HFFc6 (cell line): Measurements from ENCODE around the gene PCDH9. TPM values are rescaled to one million over a fixed set of nuclear protein-coding genes. Genes with fewer than 3 reads are reported as not detected.

Experiments used
- DNase-seq: peaks from one replicate; pipeline ENCODE4 v3.0.0-alpha.2; 2018
- H3K27ac Mint-ChIP-seq: 2 replicates; pipeline ENCODE4 v1.8.0; 2020; ENCODE audit warnings: mild to moderate bottlenecking, mixed read lengths
- H3K27me3 Mint-ChIP-seq: 2 replicates; pipeline ENCODE4 v1.8.0; 2021; ENCODE audit warnings: mild to moderate bottlenecking, moderate library complexity, mixed read lengths; ENCODE audit not compliant: insufficient read depth
- H3K36me3 Mint-ChIP-seq: 2 replicates; pipeline ENCODE4 v1.8.0; 2021; ENCODE audit warnings: low read depth, mixed read lengths
- H3K4me1 Mint-ChIP-seq: 2 replicates; pipeline ENCODE4 v1.8.0; 2020; ENCODE audit warnings: low read depth, mixed read lengths
- H3K4me3 Mint-ChIP-seq: 2 replicates; pipeline ENCODE4 v1.8.0; 2020; ENCODE audit warnings: mild to moderate bottlenecking, moderate library complexity, mixed read lengths
- H3K9me3 Mint-ChIP-seq: 2 replicates; pipeline ENCODE4 v1.8.0; 2020; ENCODE audit warnings: mild to moderate bottlenecking, mixed read lengths
- total RNA-seq, 6 experiments: library from RNA; stranded (reverse); fragmentation: NEBNext Ultra II Directional; extraction: Animal tissue kit (Norgen Biotek cat#: 25700); gene quantifications; 2 replicates in 1 of 6; 3 replicates in 5 of 6; pipeline ENCODE4 v1.2.3, GENCODE V29; 2021
- TF ChIP-seq, protein P1 (sequence below): fragments of 200-600 bp; sonication (generic); IDR thresholded peaks from 2 replicates; pipeline ENCODE4 v1.5.0; 2021; ENCODE audit warnings: antibody characterized with exemption, mild to moderate bottlenecking

PCDH9 gene
- total RNA-seq, 6 experiments from 2014 or later = 2.0 to 6.7 (median 2.6) TPM

DNA sequence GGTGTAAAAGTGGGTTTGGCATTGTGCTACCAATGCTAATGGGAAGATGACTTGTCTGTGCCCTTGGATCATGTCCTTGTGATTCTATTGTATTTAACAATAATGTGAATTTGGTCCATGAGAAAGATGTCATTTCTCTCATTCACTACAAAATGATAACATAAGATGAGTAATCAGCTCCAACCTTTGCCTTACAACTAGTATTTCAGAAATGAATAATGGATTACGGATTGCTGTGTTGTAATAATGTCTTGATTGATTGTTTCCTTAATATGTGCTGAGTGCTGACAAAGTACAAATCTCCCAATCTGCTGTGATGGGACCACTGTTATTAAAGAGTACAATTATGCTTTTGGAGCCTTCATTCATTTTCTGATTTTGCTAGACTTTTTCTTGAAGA lies 375.0 kb downstream of the PCDH9 start:
- no peaks in the 10 kb centered on the region for H3K36me3 Mint-ChIP-seq
- H3K4me1 Mint-ChIP-seq = no peaks in the 10 kb centered on the region
- TF ChIP-seq, protein P1, sequence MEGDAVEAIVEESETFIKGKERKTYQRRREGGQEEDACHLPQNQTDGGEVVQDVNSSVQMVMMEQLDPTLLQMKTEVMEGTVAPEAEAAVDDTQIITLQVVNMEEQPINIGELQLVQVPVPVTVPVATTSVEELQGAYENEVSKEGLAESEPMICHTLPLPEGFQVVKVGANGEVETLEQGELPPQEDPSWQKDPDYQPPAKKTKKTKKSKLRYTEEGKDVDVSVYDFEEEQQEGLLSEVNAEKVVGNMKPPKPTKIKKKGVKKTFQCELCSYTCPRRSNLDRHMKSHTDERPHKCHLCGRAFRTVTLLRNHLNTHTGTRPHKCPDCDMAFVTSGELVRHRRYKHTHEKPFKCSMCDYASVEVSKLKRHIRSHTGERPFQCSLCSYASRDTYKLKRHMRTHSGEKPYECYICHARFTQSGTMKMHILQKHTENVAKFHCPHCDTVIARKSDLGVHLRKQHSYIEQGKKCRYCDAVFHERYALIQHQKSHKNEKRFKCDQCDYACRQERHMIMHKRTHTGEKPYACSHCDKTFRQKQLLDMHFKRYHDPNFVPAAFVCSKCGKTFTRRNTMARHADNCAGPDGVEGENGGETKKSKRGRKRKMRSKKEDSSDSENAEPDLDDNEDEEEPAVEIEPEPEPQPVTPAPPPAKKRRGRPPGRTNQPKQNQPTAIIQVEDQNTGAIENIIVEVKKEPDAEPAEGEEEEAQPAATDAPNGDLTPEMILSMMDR = no peak
- no peaks in the 10 kb centered on the region; the same call in 1 of the 2 replicates for H3K27me3 Mint-ChIP-seq
- H3K27ac Mint-ChIP-seq = no peak overlapping the region
- H3K4me3 Mint-ChIP-seq = no peak overlapping the region
- no peaks in the 10 kb centered on the region for H3K9me3 Mint-ChIP-seq
- DNase-seq = no peak

DNA sequence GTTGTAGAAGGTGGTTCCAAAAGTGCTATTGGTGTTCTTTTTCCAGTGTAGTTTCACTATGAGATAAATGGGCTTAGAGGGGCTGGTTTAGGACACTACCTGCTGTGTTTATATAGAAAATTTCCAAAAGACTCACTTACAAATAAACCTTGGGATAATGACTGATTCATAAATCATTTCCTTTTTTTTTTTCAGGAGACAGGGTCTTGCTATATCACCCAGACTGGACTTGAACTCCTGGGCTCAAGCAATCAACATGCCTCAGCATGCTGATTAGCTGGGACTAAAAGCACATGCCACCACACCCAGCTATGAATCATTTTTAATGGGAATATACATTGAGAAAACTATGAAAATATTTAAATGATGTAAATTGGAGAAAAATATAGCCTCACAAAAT lies 376.6 kb downstream of the PCDH9 start:
- H3K4me3 Mint-ChIP-seq = no peak overlapping the region
- no peaks in the 10 kb centered on the region for H3K4me1 Mint-ChIP-seq
- H3K36me3 Mint-ChIP-seq = no peaks in the 10 kb centered on the region
- TF ChIP-seq, protein P1 = no peak
- no peak overlapping the region for H3K27ac Mint-ChIP-seq
- DNase-seq = no peak
- H3K9me3 Mint-ChIP-seq = no peaks in the 10 kb centered on the region
- H3K27me3 Mint-ChIP-seq = no peaks in the 10 kb centered on the region; the same call in 1 of the 2 replicates

DNA sequence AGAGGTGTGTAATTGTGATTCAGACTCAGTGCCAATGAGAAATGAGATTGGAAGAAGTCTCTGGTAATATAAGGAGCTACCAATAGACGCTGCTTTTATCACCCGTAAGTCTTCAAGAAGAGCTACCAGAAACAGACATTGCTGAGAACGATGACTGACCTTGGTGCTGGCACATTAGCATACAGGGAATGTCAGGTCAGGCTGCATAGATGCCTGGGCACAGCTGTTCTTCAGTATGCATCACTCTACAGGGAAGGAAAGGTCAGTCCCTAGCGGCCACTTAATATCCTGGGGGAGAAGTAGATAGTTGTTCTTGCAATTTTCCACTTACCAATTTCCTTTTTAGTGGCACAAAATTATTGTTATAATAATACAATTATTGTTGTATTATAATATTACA lies 380.4 kb downstream of the PCDH9 start:
- DNase-seq = no peak
- H3K27me3 Mint-ChIP-seq = no peaks in the 10 kb centered on the region
- H3K36me3 Mint-ChIP-seq = no peaks in the 10 kb centered on the region
- H3K4me1 Mint-ChIP-seq = no peaks in the 10 kb centered on the region
- no peak overlapping the region for H3K27ac Mint-ChIP-seq
- TF ChIP-seq, protein P1 = no peak
- H3K4me3 Mint-ChIP-seq = no peak overlapping the region
- no peaks in the 10 kb centered on the region for H3K9me3 Mint-ChIP-seq

DNA sequence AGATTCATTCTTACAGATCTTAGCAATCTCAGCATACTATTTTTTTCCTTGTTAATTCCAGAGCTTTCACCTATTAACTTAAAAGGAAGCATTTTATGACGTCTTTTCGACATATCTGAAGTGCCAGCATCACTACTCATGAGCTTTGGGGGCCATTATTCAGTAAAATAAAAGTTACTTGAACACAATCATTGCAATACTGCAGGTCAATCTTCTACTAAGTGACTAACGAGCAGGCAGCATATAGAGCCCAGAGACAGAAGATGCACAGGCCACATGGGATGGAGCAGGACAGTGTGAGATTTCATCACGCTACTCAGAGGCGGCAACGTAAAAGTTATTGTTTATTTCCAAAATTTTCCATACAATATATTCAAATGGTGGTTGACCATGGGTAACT lies 382.6 kb downstream of the PCDH9 start:
- Mint-ChIP-seq H3K27ac (no peak overlapping the region), H3K27me3 (no peaks in the 10 kb centered on the region; the same call in 1 of the 2 replicates), H3K4me3 (no peak overlapping the region), H3K9me3 (no peaks in the 10 kb centered on the region), H3K4me1 (no peaks in the 10 kb centered on the region), H3K36me3 (no peaks in the 10 kb centered on the region)
- DNase-seq = no peak
- TF ChIP-seq, protein P1 = no peak

DNA sequence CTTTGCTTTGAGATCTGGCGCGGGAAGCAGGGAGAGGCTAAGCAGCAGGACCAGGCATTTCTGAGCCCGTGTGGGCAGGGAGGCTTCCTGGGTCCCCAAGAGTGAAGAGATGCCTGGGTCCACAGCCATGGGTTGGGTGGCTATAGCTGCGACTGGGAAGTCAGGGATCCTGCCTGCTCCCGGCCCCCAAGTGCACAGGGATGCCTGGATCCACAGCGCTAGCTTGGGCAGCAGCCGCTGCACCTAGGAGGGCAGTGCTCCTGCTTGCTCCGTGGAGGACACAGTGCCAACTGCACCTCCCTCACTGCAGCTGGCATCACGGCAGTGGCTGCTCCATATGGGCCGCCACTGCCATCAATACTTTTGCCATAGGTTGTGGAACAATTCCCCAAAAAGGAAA lies 384.7 kb downstream of the PCDH9 start:
- TF ChIP-seq, protein P1 = no peak
- H3K4me1 Mint-ChIP-seq = no peaks in the 10 kb centered on the region
- H3K4me3 Mint-ChIP-seq = no peak overlapping the region
- no peaks in the 10 kb centered on the region for H3K36me3 Mint-ChIP-seq
- no peak overlapping the region for H3K27ac Mint-ChIP-seq
- DNase-seq = no peak
- peaks cover 3% of the 10 kb centered on the region; the same call in 1 of the 2 replicates for H3K9me3 Mint-ChIP-seq
- no peaks in the 10 kb centered on the region; the same call in 1 of the 2 replicates for H3K27me3 Mint-ChIP-seq

DNA sequence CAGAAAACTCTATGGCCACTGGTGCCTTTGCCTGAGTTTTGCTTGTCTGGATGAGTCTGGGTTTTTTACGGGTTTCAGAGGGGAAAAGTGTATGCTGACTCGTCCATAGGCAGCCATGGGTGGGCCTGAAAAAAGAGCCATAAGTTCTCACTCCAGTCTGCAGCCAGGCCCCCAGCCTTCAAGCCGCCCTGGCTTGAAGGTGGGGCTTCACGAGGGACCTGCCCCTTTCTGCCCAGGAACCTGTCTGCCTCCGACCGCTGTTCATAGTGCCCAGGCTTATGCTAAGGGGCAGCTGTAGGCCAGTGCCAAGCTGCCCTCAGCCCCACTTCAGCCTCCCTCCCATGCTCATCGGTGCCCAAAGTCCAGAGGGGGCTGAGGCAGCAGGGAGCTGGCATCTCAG lies 385.2 kb downstream of the PCDH9 start:
- Mint-ChIP-seq H3K27me3 (no peaks in the 10 kb centered on the region; the same call in 1 of the 2 replicates), H3K36me3 (no peaks in the 10 kb centered on the region), H3K4me3 (no peak overlapping the region), H3K4me1 (no peaks in the 10 kb centered on the region), H3K9me3 (peaks cover 3% of the 10 kb centered on the region), H3K27ac (no peak overlapping the region)
- no peak for DNase-seq
- TF ChIP-seq, protein P1 = no peak
